Chondrocyte (in vitro differentiated cells): ENCODE measurements around the gene CD6. TPM values are rescaled to one million over a fixed set of nuclear protein-coding genes. Genes with fewer than 3 reads are reported as not detected.

Source experiments
- DNase-seq: peaks from one replicate; pipeline ENCODE4 v3.0.0; 2021; ENCODE audit warnings: mixed read lengths, low spot score
- H3K27ac Mint-ChIP-seq: one replicate; pipeline ENCODE4 v1.8.0; 2021; ENCODE audit warnings: mild to moderate bottlenecking, moderate library complexity, mixed read lengths; ENCODE audit not compliant: unreplicated experiment
- H3K27me3 Mint-ChIP-seq: 2 replicates; pipeline ENCODE4 v1.8.0; 2021; ENCODE audit warnings: low read depth, mixed read lengths
- H3K36me3 Mint-ChIP-seq: 2 replicates; pipeline ENCODE4 v1.8.0; 2021; ENCODE audit warnings: low read depth, mixed read lengths
- H3K4me1 Mint-ChIP-seq: 2 replicates; pipeline ENCODE4 v1.8.0; 2021; ENCODE audit warnings: low read depth, mild to moderate bottlenecking, mixed read lengths
- H3K4me3 Mint-ChIP-seq: one replicate; pipeline ENCODE4 v1.8.0; 2021; ENCODE audit warnings: mild to moderate bottlenecking, moderate library complexity, mixed read lengths; ENCODE audit not compliant: unreplicated experiment
- H3K9me3 Mint-ChIP-seq: 2 replicates; pipeline ENCODE4 v1.8.0; 2021; ENCODE audit warnings: low read depth, mixed read lengths
- CTCF ChIP-seq: fragments of 200-600 bp; sonication (generic); IDR thresholded peaks from 2 replicates; pipeline ENCODE4 v1.5.0; 2021; ENCODE audit warnings: antibody characterized with exemption, mild to moderate bottlenecking, moderate library complexity
- total RNA-seq: library from RNA; stranded (reverse); gene quantifications from 3 replicates; pipeline ENCODE4 v1.2.1, GENCODE V29; 2021

CD6 gene
- total RNA-seq, 1 donor from 2014 or later = not detected

- no peak for DNase-seq
- no peaks in the 10 kb centered on the region for H3K36me3 Mint-ChIP-seq
- H3K27ac Mint-ChIP-seq = no peak overlapping the region
- no peaks in the 10 kb centered on the region for H3K9me3 Mint-ChIP-seq
- H3K4me3 Mint-ChIP-seq = no peak overlapping the region
- no peak for TF ChIP-seq CTCF
- peaks cover 3% of the 10 kb centered on the region for H3K4me1 Mint-ChIP-seq
- no peaks in the 10 kb centered on the region for H3K27me3 Mint-ChIP-seq
Observed at GRCh38 chr11:60939301-60939700, 32.2 kb upstream of the CD6 start.

- H3K36me3 Mint-ChIP-seq = no peaks in the 10 kb centered on the region
- no peak overlapping the region for H3K27ac Mint-ChIP-seq
- H3K4me3 Mint-ChIP-seq = no peak overlapping the region
- DNase-seq = no peak
- H3K9me3 Mint-ChIP-seq = no peaks in the 10 kb centered on the region
- no peaks in the 10 kb centered on the region for H3K27me3 Mint-ChIP-seq
- H3K4me1 Mint-ChIP-seq = peaks cover 3% of the 10 kb centered on the region
- TF ChIP-seq CTCF = no peak
Observed at GRCh38 chr11:60939855-60940254, 31.6 kb upstream of the CD6 start.

GRCh38 chr11:60941371-60942119, 29.9 kb upstream of the CD6 start:
- H3K27ac Mint-ChIP-seq = no peak overlapping the region
- no peak for DNase-seq
- no peaks in the 10 kb centered on the region for H3K9me3 Mint-ChIP-seq
- H3K27me3 Mint-ChIP-seq = peaks cover 3% of the 10 kb centered on the region
- H3K4me1 Mint-ChIP-seq = peaks cover 3% of the 10 kb centered on the region
- no peak for TF ChIP-seq CTCF
- H3K36me3 Mint-ChIP-seq = no peaks in the 10 kb centered on the region
- H3K4me3 Mint-ChIP-seq = no peak overlapping the region

GRCh38 chr11:60942219-60942618, 29.3 kb upstream of the CD6 start:
- Mint-ChIP-seq H3K27ac (no peak overlapping the region), H3K36me3 (no peaks in the 10 kb centered on the region), H3K27me3 (peaks cover 3% of the 10 kb centered on the region), H3K4me1 (peaks cover 3% of the 10 kb centered on the region), H3K9me3 (no peaks in the 10 kb centered on the region), H3K4me3 (no peak overlapping the region)
- DNase-seq = no peak
- TF ChIP-seq CTCF = no peak

GRCh38 chr11:60942970-60943565, 28.4 kb upstream of the CD6 start:
- DNase-seq = no peak
- Mint-ChIP-seq H3K9me3 (no peaks in the 10 kb centered on the region), H3K4me3 (no peak overlapping the region), H3K36me3 (no peaks in the 10 kb centered on the region), H3K4me1 (peaks cover 3% of the 10 kb centered on the region), H3K27ac (no peak overlapping the region), H3K27me3 (peaks cover 3% of the 10 kb centered on the region)
- no peak for TF ChIP-seq CTCF
